Measurements from ENCODE around the gene NCOA7. TPM values are rescaled to one million over a fixed set of nuclear protein-coding genes. Genes with fewer than 3 reads are reported as not detected.

NCOA7 gene
- total RNA-seq, 4 donors from 2014 or later = 17.9 to 72.8 (median 40.6) TPM

- H3K27ac ChIP-seq = peak overlapping the region in 1 of 2 donors; percentile 55
- no peak overlapping the region for H3K4me3 ChIP-seq
- no peaks in the 10 kb centered on the region for H3K27me3 ChIP-seq
- no peaks in the 10 kb centered on the region for H3K9me3 ChIP-seq
- TF ChIP-seq POLR2A (IDR thresholded peaks at IDR 0.05) = no peak
- TF ChIP-seq, protein P1, sequence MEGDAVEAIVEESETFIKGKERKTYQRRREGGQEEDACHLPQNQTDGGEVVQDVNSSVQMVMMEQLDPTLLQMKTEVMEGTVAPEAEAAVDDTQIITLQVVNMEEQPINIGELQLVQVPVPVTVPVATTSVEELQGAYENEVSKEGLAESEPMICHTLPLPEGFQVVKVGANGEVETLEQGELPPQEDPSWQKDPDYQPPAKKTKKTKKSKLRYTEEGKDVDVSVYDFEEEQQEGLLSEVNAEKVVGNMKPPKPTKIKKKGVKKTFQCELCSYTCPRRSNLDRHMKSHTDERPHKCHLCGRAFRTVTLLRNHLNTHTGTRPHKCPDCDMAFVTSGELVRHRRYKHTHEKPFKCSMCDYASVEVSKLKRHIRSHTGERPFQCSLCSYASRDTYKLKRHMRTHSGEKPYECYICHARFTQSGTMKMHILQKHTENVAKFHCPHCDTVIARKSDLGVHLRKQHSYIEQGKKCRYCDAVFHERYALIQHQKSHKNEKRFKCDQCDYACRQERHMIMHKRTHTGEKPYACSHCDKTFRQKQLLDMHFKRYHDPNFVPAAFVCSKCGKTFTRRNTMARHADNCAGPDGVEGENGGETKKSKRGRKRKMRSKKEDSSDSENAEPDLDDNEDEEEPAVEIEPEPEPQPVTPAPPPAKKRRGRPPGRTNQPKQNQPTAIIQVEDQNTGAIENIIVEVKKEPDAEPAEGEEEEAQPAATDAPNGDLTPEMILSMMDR (IDR thresholded peaks at IDR 0.05) = no peak
- no peaks in the 10 kb centered on the region for H3K4me1 ChIP-seq
- intact Hi-C loops (cut with DNase I; ENCODE audit: low total_unique reads) = no loop called here
- DNase-seq = no peak
- no peaks in the 10 kb centered on the region for H3K36me3 ChIP-seq
Measured at GRCh38 chr6:125839879-125840278, 49.1 kb downstream of the NCOA7 start.

DNA sequence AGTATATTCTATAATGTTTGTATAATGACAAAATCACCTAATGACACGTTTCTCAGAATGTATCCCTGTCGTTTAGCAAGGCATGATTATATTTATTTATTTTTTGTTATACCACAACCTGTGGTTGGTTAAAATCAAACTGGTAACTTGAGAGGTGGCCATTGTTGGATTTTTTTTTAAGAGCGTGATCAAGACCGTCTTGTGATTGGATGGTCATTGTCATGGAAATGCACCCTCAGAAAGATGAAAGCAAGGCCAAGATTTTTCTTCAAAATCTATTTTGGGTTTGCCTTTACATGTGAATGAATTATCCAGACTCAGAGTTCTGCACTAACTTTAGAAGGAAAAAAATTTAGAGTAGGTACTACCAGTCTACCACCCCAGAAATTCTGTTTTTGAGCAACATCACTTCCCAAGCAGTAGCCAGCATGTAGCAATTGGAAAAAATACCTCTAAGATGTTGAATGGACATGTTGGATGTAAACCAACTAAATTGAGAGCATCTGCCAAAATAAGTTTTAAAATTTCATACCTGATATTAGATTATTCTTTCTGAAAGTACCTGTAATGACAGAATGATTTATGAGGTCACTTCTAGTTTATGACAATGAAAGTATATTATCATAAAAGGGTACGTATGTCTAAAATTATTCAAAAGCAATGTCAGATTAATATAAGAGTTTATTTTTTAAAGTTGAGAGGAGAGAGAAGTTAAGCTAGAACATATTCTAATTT, 50.8 kb downstream of the NCOA7 start:
- H3K36me3 ChIP-seq = no peaks in the 10 kb centered on the region
- no peak for DNase-seq
- no peak overlapping the region for H3K4me3 ChIP-seq
- H3K27ac ChIP-seq = no peak overlapping the region
- no peak for TF ChIP-seq POLR2A (IDR thresholded peaks at IDR 0.05)
- TF ChIP-seq, protein P1 (IDR thresholded peaks at IDR 0.05) = no peak
- no peaks in the 10 kb centered on the region for H3K4me1 ChIP-seq
- no peaks in the 10 kb centered on the region for H3K9me3 ChIP-seq
- no peaks in the 10 kb centered on the region for H3K27me3 ChIP-seq
- intact Hi-C loops (cut with DNase I; ENCODE audit: low total_unique reads) = no loop called here

DNA sequence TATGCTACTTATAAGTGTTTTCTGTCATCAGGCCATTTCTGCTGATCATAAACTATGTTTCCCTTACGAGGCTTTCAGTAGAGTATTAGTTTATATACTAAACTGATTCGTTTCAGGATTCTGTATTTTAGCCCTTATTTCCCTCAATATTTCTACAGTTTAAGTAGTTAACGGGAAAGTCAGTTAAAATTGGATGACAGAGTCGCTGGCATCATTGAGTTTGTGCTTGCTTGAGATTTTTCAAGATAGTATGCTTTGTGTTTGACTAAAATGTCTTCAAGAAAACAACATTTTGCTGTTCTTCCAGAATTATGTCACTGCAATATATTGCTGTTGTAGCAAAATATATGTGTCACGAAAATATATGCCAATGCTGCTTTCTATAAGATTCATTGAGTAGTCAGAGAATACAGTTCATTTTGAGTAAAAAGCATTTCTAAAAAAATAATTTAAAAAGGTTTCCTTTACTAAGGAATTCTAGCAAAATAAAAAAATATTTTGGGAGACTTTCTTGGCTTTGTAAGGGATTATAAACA, 51.4 kb downstream of the NCOA7 start:
- Histone ChIP-seq H3K4me1 (no peaks in the 10 kb centered on the region), H3K9me3 (no peaks in the 10 kb centered on the region), H3K36me3 (no peaks in the 10 kb centered on the region), H3K4me3 (no peak overlapping the region), H3K27ac (no peak overlapping the region), H3K27me3 (no peaks in the 10 kb centered on the region)
- no peak for DNase-seq
- intact Hi-C loops (cut with DNase I; ENCODE audit: low total_unique reads) = no loop called here
- TF ChIP-seq POLR2A (IDR thresholded peaks at IDR 0.05) = no peak
- TF ChIP-seq, protein P1 (IDR thresholded peaks at IDR 0.05) = no peak

DNA sequence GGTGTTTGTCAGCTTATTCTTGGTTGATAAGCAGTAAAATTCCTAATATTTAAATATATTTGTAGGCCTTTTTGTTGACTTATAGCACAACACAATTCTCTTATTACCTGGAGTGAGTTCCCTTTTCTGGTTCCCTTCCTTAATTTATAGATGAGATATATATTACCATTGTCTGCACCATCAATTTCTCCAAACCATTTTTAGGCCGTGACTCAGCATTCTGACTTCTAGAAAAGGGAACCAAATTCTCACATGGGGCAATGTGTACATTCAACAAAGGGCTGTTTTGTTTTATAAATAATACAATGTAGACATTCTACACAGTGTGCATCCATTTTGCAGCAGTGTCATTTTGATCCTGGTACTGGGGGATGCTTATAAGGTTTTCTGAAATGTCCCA, 52.8 kb downstream of the NCOA7 start:
- H3K27ac ChIP-seq = peak overlapping the region in 1 of 2 donors; percentile 47
- intact Hi-C loops (cut with DNase I; ENCODE audit: low total_unique reads) = no loop called here
- DNase-seq = no peak

DNA sequence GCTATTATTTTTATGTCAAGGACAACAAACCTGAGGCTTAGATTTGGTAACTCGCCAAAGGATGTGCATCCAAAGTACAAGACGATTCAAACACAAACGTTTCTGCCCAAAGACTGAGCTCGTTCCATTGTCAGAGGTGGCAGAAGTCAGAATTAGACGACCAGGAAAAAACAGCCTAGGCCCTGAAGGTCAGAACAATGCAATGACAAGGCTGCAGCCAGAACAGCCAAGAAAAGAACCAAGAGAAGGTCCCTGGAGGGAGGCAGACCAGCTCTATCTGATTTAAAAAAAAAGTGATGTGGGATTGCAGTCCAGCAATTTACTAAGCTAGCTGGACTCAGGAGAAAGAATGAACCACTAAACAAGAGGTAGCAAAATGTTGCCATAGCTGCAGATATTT, 54.2 kb downstream of the NCOA7 start:
- TF ChIP-seq POLR2A (IDR thresholded peaks at IDR 0.05) = no peak
- TF ChIP-seq, protein P1 (IDR thresholded peaks at IDR 0.05) = no peak
- Histone ChIP-seq H3K27me3 (no peaks in the 10 kb centered on the region), H3K9me3 (no peaks in the 10 kb centered on the region), H3K27ac (peak overlapping the region in 1 of 2 donors; percentile 47), H3K36me3 (no peaks in the 10 kb centered on the region), H3K4me3 (no peak overlapping the region), H3K4me1 (no peaks in the 10 kb centered on the region)
- no peak for DNase-seq
- intact Hi-C loops (cut with DNase I; ENCODE audit: low total_unique reads) = no loop called here

More for the DNA sequence above, 52.8 kb downstream of the NCOA7 start:
- no peaks in the 10 kb centered on the region for H3K9me3 ChIP-seq
- TF ChIP-seq, protein P1 (IDR thresholded peaks at IDR 0.05) = no peak
- TF ChIP-seq POLR2A (IDR thresholded peaks at IDR 0.05) = no peak
- H3K4me1 ChIP-seq = no peaks in the 10 kb centered on the region
- no peaks in the 10 kb centered on the region for H3K27me3 ChIP-seq
- H3K4me3 ChIP-seq = no peak overlapping the region
- no peaks in the 10 kb centered on the region for H3K36me3 ChIP-seq
